Suprapubic skin (tissue), 3 donors: ENCODE results near the gene CDC14A.

Experiments
- EP300 ChIP-seq: sonication (generic); formaldehyde crosslinking; IDR thresholded peaks from one replicate; pipeline ENCODE4 v1.6.1; 2017; ENCODE audit warnings: antibody characterized with exemption
- POLR2A ChIP-seq, 2 donors: fragments of 450-650 bp; IDR thresholded peaks; one replicate each; pipeline ENCODE4 v1.6.1; 2017; ENCODE audit warnings: antibody characterized with exemption in 2 of 2, mild to moderate bottlenecking in 2 of 2, moderate library complexity in 2 of 2
- TF ChIP-seq, protein P1 (sequence below), 2 donors: fragments of 200-600 bp in 1 of 2; fragments of 450-650 bp in 1 of 2; sonication (generic) in 1 of 2; IDR thresholded peaks; one replicate each; pipeline ENCODE4 v1.5.1; 2016 to 2019; ENCODE audit warnings: antibody characterized with exemption in 2 of 2, mild to moderate bottlenecking in 1 of 2, moderate library complexity in 1 of 2

DNA sequence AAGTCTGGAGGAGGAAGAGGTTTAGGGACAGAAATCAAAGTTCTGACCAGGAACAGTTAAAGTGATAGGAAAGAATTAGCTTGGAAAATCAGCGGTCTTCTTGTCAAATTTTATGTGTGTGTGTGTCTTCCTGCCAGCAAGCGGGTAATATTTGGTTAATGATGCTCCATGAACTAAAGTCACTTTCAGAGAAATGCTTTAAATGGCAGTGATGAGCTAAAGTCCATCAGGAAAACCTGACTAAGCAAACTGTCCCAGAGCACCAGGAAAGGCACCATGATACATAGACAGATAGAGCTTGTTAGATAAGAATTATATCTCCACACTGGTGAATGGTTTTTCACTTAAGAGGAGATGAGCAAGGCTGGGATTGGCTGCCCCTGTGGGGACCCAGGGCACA lies 10.0 kb upstream of the CDC14A start:
- TF ChIP-seq, protein P1, sequence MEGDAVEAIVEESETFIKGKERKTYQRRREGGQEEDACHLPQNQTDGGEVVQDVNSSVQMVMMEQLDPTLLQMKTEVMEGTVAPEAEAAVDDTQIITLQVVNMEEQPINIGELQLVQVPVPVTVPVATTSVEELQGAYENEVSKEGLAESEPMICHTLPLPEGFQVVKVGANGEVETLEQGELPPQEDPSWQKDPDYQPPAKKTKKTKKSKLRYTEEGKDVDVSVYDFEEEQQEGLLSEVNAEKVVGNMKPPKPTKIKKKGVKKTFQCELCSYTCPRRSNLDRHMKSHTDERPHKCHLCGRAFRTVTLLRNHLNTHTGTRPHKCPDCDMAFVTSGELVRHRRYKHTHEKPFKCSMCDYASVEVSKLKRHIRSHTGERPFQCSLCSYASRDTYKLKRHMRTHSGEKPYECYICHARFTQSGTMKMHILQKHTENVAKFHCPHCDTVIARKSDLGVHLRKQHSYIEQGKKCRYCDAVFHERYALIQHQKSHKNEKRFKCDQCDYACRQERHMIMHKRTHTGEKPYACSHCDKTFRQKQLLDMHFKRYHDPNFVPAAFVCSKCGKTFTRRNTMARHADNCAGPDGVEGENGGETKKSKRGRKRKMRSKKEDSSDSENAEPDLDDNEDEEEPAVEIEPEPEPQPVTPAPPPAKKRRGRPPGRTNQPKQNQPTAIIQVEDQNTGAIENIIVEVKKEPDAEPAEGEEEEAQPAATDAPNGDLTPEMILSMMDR (IDR thresholded peaks at IDR 0.05): no peak
- TF ChIP-seq EP300 (no peak), POLR2A (IDR thresholded peaks at IDR 0.05) (no peak)
